Measurements from ENCODE around the gene YES1. TPM values are rescaled to one million over a fixed set of nuclear protein-coding genes. Genes with fewer than 3 reads are reported as not detected.

The YES1 gene
- total RNA-seq, 1 donor from 2014 or later: 190 TPM

DNA sequence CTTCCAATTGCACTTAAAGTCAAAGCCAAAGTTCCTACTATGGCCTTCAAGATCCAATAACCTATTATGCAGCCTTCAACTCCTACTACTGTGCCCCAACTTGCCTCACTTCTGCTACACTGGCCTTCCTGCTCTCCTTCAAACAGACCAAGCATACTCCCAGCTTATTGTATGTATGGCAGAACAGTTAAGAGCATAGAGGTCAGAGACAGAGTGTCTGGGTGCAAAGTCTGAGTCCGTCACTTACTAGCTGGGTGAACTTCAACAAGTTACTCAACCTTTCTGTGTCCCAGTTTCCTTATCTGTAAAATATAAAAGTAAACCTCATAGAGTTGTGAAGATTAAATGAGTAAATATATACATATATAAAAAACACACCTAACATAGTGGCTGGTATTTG, 37.2 kb downstream of the YES1 start:
- no peaks in the 10 kb centered on the region for H3K9me3 Mint-ChIP-seq (ENCODE audit: unreplicated experiment)
- no peak overlapping the region for H3K27ac Mint-ChIP-seq (ENCODE audit: unreplicated experiment)
- no peak overlapping the region for H3K4me3 Mint-ChIP-seq (ENCODE audit: unreplicated experiment)
- no peak for DNase-seq (ENCODE audit: low spot score)
- TF ChIP-seq, protein P1, sequence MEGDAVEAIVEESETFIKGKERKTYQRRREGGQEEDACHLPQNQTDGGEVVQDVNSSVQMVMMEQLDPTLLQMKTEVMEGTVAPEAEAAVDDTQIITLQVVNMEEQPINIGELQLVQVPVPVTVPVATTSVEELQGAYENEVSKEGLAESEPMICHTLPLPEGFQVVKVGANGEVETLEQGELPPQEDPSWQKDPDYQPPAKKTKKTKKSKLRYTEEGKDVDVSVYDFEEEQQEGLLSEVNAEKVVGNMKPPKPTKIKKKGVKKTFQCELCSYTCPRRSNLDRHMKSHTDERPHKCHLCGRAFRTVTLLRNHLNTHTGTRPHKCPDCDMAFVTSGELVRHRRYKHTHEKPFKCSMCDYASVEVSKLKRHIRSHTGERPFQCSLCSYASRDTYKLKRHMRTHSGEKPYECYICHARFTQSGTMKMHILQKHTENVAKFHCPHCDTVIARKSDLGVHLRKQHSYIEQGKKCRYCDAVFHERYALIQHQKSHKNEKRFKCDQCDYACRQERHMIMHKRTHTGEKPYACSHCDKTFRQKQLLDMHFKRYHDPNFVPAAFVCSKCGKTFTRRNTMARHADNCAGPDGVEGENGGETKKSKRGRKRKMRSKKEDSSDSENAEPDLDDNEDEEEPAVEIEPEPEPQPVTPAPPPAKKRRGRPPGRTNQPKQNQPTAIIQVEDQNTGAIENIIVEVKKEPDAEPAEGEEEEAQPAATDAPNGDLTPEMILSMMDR (IDR thresholded peaks at IDR 0.05; ENCODE audit: unreplicated experiment): no peak
- H3K36me3 Mint-ChIP-seq (ENCODE audit: low read depth, unreplicated experiment): peaks cover 3% of the 10 kb centered on the region
- no peaks in the 10 kb centered on the region for H3K27me3 Mint-ChIP-seq (ENCODE audit: unreplicated experiment)
- H3K4me1 Mint-ChIP-seq (ENCODE audit: unreplicated experiment): peaks cover 49% of the 10 kb centered on the region

DNA sequence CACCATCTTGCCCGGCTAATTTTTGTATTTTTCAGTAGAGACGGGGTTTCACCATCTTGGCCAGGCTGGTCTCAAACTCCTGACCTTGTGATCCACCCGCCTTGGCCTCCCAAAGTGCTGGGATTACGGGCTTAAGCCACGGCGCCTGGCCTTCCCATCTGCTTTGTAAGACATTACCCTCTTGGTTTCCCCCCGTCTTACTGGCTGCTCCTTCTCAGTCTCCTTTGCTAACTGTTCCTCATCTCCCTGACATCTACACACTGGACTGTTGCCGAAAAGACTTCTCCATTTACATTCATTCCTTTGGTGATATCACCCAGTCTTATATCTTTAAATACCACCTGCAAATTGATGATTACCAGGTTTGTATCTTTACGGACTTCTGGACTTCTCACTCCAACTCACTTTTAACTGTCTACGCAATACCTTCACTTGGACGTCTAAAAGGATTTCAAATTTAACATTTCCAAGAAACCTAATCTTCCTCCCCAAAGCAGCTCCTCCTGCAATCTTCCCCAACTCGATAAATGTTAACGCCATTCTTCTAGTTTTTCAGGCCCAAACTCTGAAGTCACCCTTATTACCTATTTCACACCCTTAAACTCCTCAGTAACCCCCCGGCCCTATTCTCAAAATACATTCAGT, 37.9 kb downstream of the YES1 start:
- TF ChIP-seq, protein P1 (IDR thresholded peaks at IDR 0.05; ENCODE audit: unreplicated experiment): no peak
- H3K27me3 Mint-ChIP-seq (ENCODE audit: unreplicated experiment): no peaks in the 10 kb centered on the region
- H3K9me3 Mint-ChIP-seq (ENCODE audit: unreplicated experiment): no peaks in the 10 kb centered on the region
- no peak overlapping the region for H3K27ac Mint-ChIP-seq (ENCODE audit: unreplicated experiment)
- H3K36me3 Mint-ChIP-seq (ENCODE audit: low read depth, unreplicated experiment): peaks cover 3% of the 10 kb centered on the region
- no peak for DNase-seq (ENCODE audit: low spot score)
- peaks cover 51% of the 10 kb centered on the region for H3K4me1 Mint-ChIP-seq (ENCODE audit: unreplicated experiment)
- no peak overlapping the region for H3K4me3 Mint-ChIP-seq (ENCODE audit: unreplicated experiment)

DNA sequence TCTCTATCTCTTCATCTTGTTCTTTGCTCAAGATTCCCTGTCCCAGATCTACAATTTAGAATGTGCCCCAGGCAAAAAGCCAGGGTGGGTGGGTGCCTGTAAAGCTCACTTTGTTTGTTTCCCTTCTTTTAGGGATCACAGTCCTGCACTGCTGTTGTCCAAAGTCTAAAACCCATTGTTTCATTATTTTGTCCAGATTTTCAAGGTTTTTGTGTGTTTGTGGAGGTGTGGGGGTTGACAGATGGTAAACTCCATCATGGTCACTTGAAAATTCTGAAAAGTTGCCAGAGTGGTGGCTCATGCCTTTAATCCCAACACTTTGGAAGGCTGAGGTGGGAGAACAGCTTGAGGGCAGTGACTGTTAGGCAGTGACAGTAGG, 41.5 kb downstream of the YES1 start:
- no peaks in the 10 kb centered on the region for H3K9me3 Mint-ChIP-seq (ENCODE audit: unreplicated experiment)
- no peak for DNase-seq (ENCODE audit: low spot score)
- H3K4me3 Mint-ChIP-seq (ENCODE audit: unreplicated experiment): no peak overlapping the region
- peak overlapping the region; percentile 12 for H3K27ac Mint-ChIP-seq (ENCODE audit: unreplicated experiment)
- no peaks in the 10 kb centered on the region for H3K27me3 Mint-ChIP-seq (ENCODE audit: unreplicated experiment)
- H3K36me3 Mint-ChIP-seq (ENCODE audit: low read depth, unreplicated experiment): peaks cover 3% of the 10 kb centered on the region
- TF ChIP-seq, protein P1 (IDR thresholded peaks at IDR 0.05; ENCODE audit: unreplicated experiment): no peak
- H3K4me1 Mint-ChIP-seq (ENCODE audit: unreplicated experiment): peaks cover 43% of the 10 kb centered on the region

DNA sequence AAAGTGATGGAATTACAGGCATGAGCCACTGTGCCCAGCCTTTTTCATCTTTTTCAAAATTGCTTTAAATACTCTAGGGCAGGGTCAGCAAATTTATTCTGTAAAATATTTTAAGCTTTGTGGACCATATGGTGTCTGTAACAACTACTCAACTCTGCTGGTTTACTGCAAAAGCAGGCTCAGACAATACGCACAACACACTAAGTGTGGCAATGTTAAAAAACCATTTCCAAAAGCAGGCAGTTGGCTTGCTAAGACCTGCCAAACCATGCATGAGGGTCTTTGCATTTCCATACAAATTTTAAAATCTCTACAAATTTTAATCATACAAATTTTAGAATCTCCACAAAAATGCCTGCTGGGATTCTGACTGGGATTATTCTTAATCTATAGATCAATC, 44.1 kb downstream of the YES1 start:
- H3K4me1 Mint-ChIP-seq (ENCODE audit: unreplicated experiment): peaks cover 35% of the 10 kb centered on the region
- H3K27ac Mint-ChIP-seq (ENCODE audit: unreplicated experiment): no peak overlapping the region
- TF ChIP-seq, protein P1 (IDR thresholded peaks at IDR 0.05; ENCODE audit: unreplicated experiment): no peak
- H3K9me3 Mint-ChIP-seq (ENCODE audit: unreplicated experiment): no peaks in the 10 kb centered on the region
- H3K36me3 Mint-ChIP-seq (ENCODE audit: low read depth, unreplicated experiment): peaks cover 6% of the 10 kb centered on the region
- no peaks in the 10 kb centered on the region for H3K27me3 Mint-ChIP-seq (ENCODE audit: unreplicated experiment)
- DNase-seq (ENCODE audit: low spot score): no peak
- H3K4me3 Mint-ChIP-seq (ENCODE audit: unreplicated experiment): no peak overlapping the region

DNA sequence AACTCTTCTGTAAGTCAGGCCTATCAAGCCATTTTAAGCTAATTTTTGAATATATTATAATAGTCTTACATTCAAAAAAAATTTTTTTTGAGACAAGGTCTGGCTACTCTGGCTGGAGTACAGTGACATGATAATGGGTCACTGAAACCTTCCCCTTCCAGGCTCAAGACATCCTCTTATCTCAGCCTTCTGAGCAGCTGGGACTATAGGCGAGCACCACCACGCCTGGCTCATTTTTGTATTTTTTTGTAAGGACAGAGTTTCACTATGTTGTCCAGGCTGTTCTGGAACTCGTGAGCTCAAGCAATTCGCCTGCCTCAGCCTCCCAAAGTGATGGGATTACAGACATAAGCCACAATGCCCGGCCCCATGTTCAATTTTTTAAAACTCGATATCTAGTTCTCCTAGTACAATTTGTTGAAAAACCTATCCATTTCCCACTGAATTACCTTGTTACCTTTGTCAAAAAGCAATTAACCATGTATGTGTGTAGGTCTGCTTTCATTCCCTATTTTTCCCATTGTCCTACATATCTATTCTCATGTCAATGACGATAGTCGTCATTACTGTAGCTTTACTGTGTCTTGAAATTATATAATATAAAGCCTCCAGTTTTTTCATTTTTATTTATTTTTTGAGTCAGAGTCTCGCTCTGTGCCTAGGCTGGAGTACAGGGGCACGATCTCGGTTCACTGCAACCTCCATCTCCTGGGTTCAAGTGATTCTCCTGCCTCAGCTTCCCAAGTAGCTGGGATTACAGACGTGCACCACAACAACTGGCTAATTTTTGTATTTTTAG, 44.8 kb downstream of the YES1 start:
- Mint-ChIP-seq H3K4me3 (ENCODE audit: unreplicated experiment) (no peak overlapping the region), H3K27me3 (ENCODE audit: unreplicated experiment) (no peaks in the 10 kb centered on the region), H3K27ac (ENCODE audit: unreplicated experiment) (peak overlapping the region; percentile 89), H3K4me1 (ENCODE audit: unreplicated experiment) (peaks cover 35% of the 10 kb centered on the region), H3K36me3 (ENCODE audit: low read depth, unreplicated experiment) (peaks cover 9% of the 10 kb centered on the region), H3K9me3 (ENCODE audit: unreplicated experiment) (no peaks in the 10 kb centered on the region)
- DNase-seq (ENCODE audit: low spot score): no peak
- TF ChIP-seq, protein P1 (IDR thresholded peaks at IDR 0.05; ENCODE audit: unreplicated experiment): no peak

Data from endothelial cell (in vitro differentiated cells).